Measurements from ENCODE around the gene CNST. TPM values are rescaled to one million over a fixed set of nuclear protein-coding genes. Genes with fewer than 3 reads are reported as not detected.

The CNST gene
- polyA plus RNA-seq, 1 donor (not counting 4 experiments of a cell fraction or from before 2014, with no cell fraction given): 9.8 TPM

DNA sequence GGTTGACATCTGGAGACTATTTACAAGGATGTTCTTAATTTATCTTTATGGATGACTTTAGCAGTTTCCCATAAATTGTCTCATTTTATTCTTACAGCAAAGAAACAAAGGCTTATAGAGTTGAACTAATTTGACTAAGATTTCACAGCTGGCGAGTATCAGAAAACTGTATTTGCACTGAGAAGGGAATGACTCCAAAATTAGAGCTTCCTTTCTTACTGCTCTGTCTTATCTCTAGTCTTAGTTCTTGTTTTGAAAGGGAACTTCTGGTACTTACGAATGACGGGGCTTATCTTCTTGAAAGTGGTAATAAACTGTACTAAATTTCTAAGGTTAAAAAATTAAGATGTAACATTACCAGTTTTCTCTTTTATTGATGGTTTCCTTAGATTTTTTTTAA lies 13.6 kb downstream of the CNST start:
- Histone ChIP-seq H3K9me1 (ENCODE audit: control insufficient read depth, extremely low read depth, insufficient read depth, low read length) (no peaks in the 10 kb centered on the region), H2AFZ (ENCODE audit: control insufficient read depth, low read length) (no peak overlapping the region), H3K4me1 (ENCODE audit: control insufficient read depth, extremely low read depth, insufficient read depth, low read length) (no peaks in the 10 kb centered on the region), H4K20me1 (ENCODE audit: control insufficient read depth, extremely low read depth, insufficient read depth, low read length) (no peaks in the 10 kb centered on the region), H3K79me2 (ENCODE audit: control insufficient read depth, insufficient read depth, low read length) (peaks cover 10% of the 10 kb centered on the region), H3K4me2 (ENCODE audit: control insufficient read depth, extremely low read depth, insufficient read depth, low read depth, low read length) (no peak overlapping the region), H3K9ac (ENCODE audit: control insufficient read depth, extremely low read depth, insufficient read depth, low read length) (no peak overlapping the region), H3K27ac (ENCODE audit: control insufficient read depth, insufficient read depth, low read length) (no peak overlapping the region), H3K27me3 (ENCODE audit: control insufficient read depth, extremely low read depth, insufficient read depth, low read length) (no peaks in the 10 kb centered on the region), H3K9me3 (ENCODE audit: control insufficient read depth, low read depth, low read length) (no peaks in the 10 kb centered on the region), H3K4me3 (ENCODE audit: control insufficient read depth in 2 of 3, extremely low read depth in 1 of 3, insufficient read depth in 2 of 3, low read depth in 1 of 3, low read length in 3 of 3) (no peak overlapping the region), H3K36me3 (ENCODE audit: control insufficient read depth in 2 of 2, extremely low read depth in 1 of 2, insufficient read depth in 2 of 2, low read length in 2 of 2) (no peaks in the 10 kb centered on the region)
- DNase-seq (ENCODE audit: low read depth, low spot score) (no peak), FAIRE-seq (no peak)
- no peak for TF ChIP-seq EZH2 (IDR thresholded peaks at IDR 0.05; ENCODE audit: low read length)
- TF ChIP-seq, protein P1, sequence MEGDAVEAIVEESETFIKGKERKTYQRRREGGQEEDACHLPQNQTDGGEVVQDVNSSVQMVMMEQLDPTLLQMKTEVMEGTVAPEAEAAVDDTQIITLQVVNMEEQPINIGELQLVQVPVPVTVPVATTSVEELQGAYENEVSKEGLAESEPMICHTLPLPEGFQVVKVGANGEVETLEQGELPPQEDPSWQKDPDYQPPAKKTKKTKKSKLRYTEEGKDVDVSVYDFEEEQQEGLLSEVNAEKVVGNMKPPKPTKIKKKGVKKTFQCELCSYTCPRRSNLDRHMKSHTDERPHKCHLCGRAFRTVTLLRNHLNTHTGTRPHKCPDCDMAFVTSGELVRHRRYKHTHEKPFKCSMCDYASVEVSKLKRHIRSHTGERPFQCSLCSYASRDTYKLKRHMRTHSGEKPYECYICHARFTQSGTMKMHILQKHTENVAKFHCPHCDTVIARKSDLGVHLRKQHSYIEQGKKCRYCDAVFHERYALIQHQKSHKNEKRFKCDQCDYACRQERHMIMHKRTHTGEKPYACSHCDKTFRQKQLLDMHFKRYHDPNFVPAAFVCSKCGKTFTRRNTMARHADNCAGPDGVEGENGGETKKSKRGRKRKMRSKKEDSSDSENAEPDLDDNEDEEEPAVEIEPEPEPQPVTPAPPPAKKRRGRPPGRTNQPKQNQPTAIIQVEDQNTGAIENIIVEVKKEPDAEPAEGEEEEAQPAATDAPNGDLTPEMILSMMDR (optimal IDR thresholded peaks at IDR 0.05 in 1 of 3, IDR thresholded peaks at IDR 0.05 in 1 of 3, conservative IDR thresholded peaks at IDR 0.05 in 1 of 3; ENCODE audit: extremely low read depth in 1 of 3, insufficient read depth in 2 of 3, low read length in 3 of 3): no peak
- dilution Hi-C loops (cut with MboI; ENCODE audit: extremely low pct_ligation_motif_present, low sequenced_read_pairs): no loop called here

DNA sequence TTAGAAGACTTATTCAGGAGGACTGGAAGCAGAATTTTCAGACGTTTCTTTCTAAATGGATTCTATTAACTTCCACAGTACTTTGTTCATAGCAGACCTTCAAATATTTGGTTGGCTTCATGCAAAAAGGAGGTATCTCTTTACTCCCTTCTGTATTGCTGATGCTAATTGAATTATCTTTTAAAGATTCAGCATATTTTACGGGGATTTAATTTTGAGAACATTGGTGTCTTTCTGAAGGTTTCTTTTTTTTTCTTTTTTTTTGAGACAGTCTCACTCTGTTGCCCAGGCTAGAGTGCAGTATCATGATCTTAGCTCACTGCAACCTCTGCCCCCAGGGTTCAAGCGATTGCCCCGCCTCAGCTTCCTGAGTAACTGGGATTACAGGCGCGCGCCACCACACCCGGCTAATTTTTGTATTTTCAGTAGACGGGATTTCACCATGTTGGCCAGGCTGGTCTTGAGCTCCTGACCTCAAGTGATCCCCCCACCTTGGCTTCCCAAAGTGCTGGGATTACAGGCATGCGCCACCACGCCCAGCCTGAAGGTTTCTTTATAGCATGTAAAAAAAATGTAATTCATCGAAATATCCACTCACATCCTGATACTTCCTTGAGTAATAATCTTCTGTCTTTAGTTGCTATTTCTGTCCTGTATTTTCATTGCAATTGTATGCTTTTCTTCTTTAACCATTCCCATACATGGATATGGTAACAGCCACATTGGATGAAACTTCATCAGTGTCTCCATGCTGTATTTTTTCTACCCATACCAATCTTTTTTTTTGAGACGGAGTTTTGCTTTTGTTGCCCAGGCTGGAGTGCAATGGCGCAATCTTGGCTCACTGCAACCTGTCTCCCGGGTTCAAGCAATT lies 14.5 kb downstream of the CNST start:
- no peaks in the 10 kb centered on the region for H3K9me1 ChIP-seq (ENCODE audit: control insufficient read depth, extremely low read depth, insufficient read depth, low read length)
- H3K79me2 ChIP-seq (ENCODE audit: control insufficient read depth, insufficient read depth, low read length): peaks cover 7% of the 10 kb centered on the region
- H4K20me1 ChIP-seq (ENCODE audit: control insufficient read depth, extremely low read depth, insufficient read depth, low read length): no peaks in the 10 kb centered on the region
- no peak overlapping the region for H3K27ac ChIP-seq (ENCODE audit: control insufficient read depth, insufficient read depth, low read length)
- FAIRE-seq (no peak), DNase-seq (ENCODE audit: low read depth, low spot score) (no peak)
- no peak overlapping the region for H2AFZ ChIP-seq (ENCODE audit: control insufficient read depth, low read length)
- H3K4me1 ChIP-seq (ENCODE audit: control insufficient read depth, extremely low read depth, insufficient read depth, low read length): no peaks in the 10 kb centered on the region
- no peak overlapping the region for H3K4me3 ChIP-seq (ENCODE audit: control insufficient read depth in 2 of 3, extremely low read depth in 1 of 3, insufficient read depth in 2 of 3, low read depth in 1 of 3, low read length in 3 of 3)
- no peak overlapping the region for H3K9ac ChIP-seq (ENCODE audit: control insufficient read depth, extremely low read depth, insufficient read depth, low read length)
- no peaks in the 10 kb centered on the region for H3K36me3 ChIP-seq (ENCODE audit: control insufficient read depth in 2 of 2, extremely low read depth in 1 of 2, insufficient read depth in 2 of 2, low read length in 2 of 2)
- dilution Hi-C loops (cut with MboI; ENCODE audit: extremely low pct_ligation_motif_present, low sequenced_read_pairs): no loop called here
- no peak overlapping the region for H3K4me2 ChIP-seq (ENCODE audit: control insufficient read depth, extremely low read depth, insufficient read depth, low read depth, low read length)
- no peak for TF ChIP-seq EZH2 (IDR thresholded peaks at IDR 0.05; ENCODE audit: low read length)
- TF ChIP-seq, protein P1 (optimal IDR thresholded peaks at IDR 0.05 in 1 of 3, IDR thresholded peaks at IDR 0.05 in 1 of 3, conservative IDR thresholded peaks at IDR 0.05 in 1 of 3; ENCODE audit: extremely low read depth in 1 of 3, insufficient read depth in 2 of 3, low read length in 3 of 3): no peak
- no peaks in the 10 kb centered on the region for H3K9me3 ChIP-seq (ENCODE audit: control insufficient read depth, low read depth, low read length)
- no peaks in the 10 kb centered on the region for H3K27me3 ChIP-seq (ENCODE audit: control insufficient read depth, extremely low read depth, insufficient read depth, low read length)
